Activated CD8-positive, alpha-beta T cell treated with anti-CD3 and anti-CD28 coated beads, Interleukin-2, amount 10 ng/mL, durations not matched to agents 7 days and 5 days (primary cell): Measurements from ENCODE around the gene OR2M2. TPM values are rescaled to one million over a fixed set of nuclear protein-coding genes. Genes with fewer than 3 reads are reported as not detected.

Experiments used
- ATAC-seq: fragments of 150-1000 bp; cut with Tn5 transposase; one replicate; pipeline ENCODE4 v1.10.0; 2021; ENCODE audit warnings: moderate library complexity
- CTCF ChIA-PET: fragments of 350-600 bp; sonication (Branson Sonifier 250); formaldehyde crosslinking; loops from one replicate; lab custom pipeline; 2021; ENCODE audit warnings: antibody characterized with exemption; lab: Charles Lee
- POLR2A ChIA-PET: fragments of 350-600 bp; sonication (Branson Sonifier 250); formaldehyde crosslinking; loops from one replicate; lab custom pipeline; 2021; ENCODE audit warnings: antibody characterized with exemption; lab: Charles Lee
- DNase-seq: peaks from one replicate; pipeline ENCODE4 v3.0.0-alpha.2; 2020
- H3K27ac Mint-ChIP-seq: one replicate; pipeline ENCODE4 v1.8.0; 2021; ENCODE audit warnings: mild to moderate bottlenecking, mixed read lengths
- H3K27me3 Mint-ChIP-seq: one replicate; pipeline ENCODE4 v1.8.0; 2021; ENCODE audit warnings: low read depth, mixed read lengths
- H3K36me3 Mint-ChIP-seq: one replicate; pipeline ENCODE4 v1.8.0; 2021; ENCODE audit warnings: low read depth, mixed read lengths
- H3K4me1 Mint-ChIP-seq: one replicate; pipeline ENCODE4 v1.8.0; 2021; ENCODE audit warnings: low read depth, mixed read lengths
- H3K4me3 Mint-ChIP-seq: one replicate; pipeline ENCODE4 v1.8.0; 2021; ENCODE audit warnings: mild to moderate bottlenecking, mixed read lengths
- H3K9me3 Mint-ChIP-seq: one replicate; pipeline ENCODE4 v1.8.0; 2022; ENCODE audit warnings: mixed read lengths; ENCODE audit not compliant: insufficient read depth
- total RNA-seq, 2 experiments: library from RNA; stranded (reverse); gene quantifications; one replicate each; pipeline ENCODE4 v1.2.3, GENCODE V29; 2021

The OR2M2 gene
- total RNA-seq, 2 experiments from 2014 or later = not detected

- Mint-ChIP-seq H3K4me1 (no peaks in the 10 kb centered on the region), H3K9me3 (no peaks in the 10 kb centered on the region), H3K36me3 (no peaks in the 10 kb centered on the region), H3K27ac (no peak overlapping the region), H3K4me3 (no peak overlapping the region), H3K27me3 (no peaks in the 10 kb centered on the region)
- DNase-seq (no peak), ATAC-seq (no peak)
- ChIA-PET POLR2A (no interaction called here), CTCF (no interaction called here)
Measured at GRCh38 chr1:248187363-248187762, 12.7 kb downstream of the OR2M2 start.

DNA sequence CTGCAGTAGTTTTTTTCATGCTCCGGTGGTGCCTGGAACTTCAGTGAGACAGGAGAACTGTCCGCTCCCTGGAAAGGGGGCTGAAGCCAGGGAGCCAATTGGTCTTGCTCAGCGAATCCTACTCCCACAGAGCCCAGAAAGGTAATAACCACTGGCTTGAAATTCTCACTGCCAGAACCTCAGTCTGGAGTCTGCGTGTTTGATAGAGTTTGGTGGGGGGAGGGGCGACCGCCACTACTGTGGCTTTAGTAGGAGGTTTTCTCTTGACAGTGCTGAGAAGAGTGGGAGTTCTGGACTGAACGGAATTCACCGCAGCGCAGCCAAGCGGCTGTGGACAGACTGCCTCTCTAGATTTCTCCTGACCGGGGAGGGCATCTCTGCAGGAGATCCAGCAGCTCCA is 14.4 kb downstream of the OR2M2 start:
- Mint-ChIP-seq H3K4me3 (no peak overlapping the region), H3K27me3 (no peaks in the 10 kb centered on the region), H3K4me1 (no peaks in the 10 kb centered on the region), H3K36me3 (no peaks in the 10 kb centered on the region), H3K9me3 (no peaks in the 10 kb centered on the region), H3K27ac (no peak overlapping the region)
- ChIA-PET CTCF (interaction anchor here (1.0 kb wide), 1 partner anchor 55 kb away, joined by 3 read pairs; no protein-coding TSS in a partner anchor), POLR2A (no interaction called here)
- no peak for DNase-seq
- ATAC-seq = no peak

DNA sequence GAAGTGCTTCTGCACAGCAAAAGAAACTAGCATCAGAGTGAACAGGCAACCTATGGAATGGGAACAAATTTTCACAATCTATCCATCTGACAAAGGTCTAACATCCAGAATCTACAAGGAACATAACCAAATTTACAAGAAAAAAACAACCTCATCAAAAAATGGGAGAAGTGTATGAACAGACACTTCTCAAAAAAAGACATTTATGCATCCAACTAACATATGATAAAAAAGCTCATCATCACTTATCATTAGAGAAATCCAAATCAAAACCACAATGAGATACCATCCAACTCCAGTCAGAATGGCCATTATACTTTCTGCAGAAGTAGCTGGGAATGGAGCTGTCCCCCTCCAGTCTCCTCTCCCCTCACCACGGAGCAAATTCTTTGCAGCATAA is 19.5 kb downstream of the OR2M2 start:
- Mint-ChIP-seq H3K9me3 (no peaks in the 10 kb centered on the region), H3K27ac (no peak overlapping the region), H3K27me3 (no peaks in the 10 kb centered on the region), H3K36me3 (no peaks in the 10 kb centered on the region), H3K4me1 (no peaks in the 10 kb centered on the region), H3K4me3 (no peak overlapping the region)
- ChIA-PET POLR2A (no interaction called here), CTCF (no interaction called here)
- ATAC-seq = no peak
- DNase-seq = no peak

DNA sequence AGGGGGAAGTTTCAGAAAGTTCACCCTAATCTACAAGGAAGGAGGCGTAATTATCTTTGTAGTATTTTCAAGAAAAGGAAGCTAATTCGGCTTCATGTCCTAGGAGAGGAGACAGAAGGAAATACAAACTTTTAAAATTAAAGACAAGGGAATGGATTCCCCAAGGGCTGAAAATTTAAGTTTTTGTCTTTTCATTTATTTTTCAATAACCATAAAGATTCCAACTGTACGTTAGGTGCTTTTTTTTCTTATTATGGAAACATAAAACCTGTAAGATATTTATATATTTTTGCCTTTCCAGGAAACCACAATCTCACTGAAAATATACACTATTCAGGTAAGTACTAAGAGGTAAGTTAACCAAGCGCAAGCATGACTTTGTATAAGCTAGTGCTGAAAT is 22.3 kb downstream of the OR2M2 start, which contains the start of gene OR2M3:
TSS of gene OR2M3 (plus strand) at position 301 of the 400 bp plus-strand sequence. CDS start 5,803 bp downstream, outside the sequence.
- H3K36me3 Mint-ChIP-seq = no peaks in the 10 kb centered on the region
- CTCF ChIA-PET = no interaction called here
- no peaks in the 10 kb centered on the region for H3K27me3 Mint-ChIP-seq
- H3K9me3 Mint-ChIP-seq = no peaks in the 10 kb centered on the region
- no peak within 1 kb of the TSS for H3K27ac Mint-ChIP-seq
- H3K4me1 Mint-ChIP-seq = no peaks in the 10 kb centered on the region
- no peak within 1 kb of the TSS for H3K4me3 Mint-ChIP-seq
- POLR2A ChIA-PET = no interaction called here
- DNase-seq (no peak), ATAC-seq (no peak)

DNA sequence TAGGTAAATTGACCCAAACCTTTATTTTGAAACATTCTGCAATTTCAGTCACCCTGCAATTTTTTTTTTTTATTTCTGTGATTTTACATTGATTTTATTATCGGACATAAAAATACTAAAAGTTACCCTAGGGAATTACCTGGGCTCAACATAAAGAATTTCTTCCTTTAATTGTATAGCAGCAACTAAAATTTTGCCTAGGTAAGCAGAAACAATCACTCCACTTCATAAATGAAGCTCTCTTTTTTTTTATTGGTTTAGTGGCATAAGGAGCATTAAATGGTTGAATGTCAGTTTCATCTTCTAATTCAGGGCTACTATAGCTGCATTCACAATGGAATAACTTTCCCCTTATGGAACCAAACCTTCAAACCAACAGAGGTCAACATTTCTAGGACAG is 41.3 kb downstream of the OR2M2 start:
- ATAC-seq (no peak), DNase-seq (no peak)
- ChIA-PET CTCF (no interaction called here), POLR2A (no interaction called here)
- Mint-ChIP-seq H3K27ac (no peak overlapping the region), H3K4me1 (no peaks in the 10 kb centered on the region), H3K9me3 (no peaks in the 10 kb centered on the region), H3K4me3 (no peak overlapping the region), H3K27me3 (no peaks in the 10 kb centered on the region), H3K36me3 (no peaks in the 10 kb centered on the region)

DNA sequence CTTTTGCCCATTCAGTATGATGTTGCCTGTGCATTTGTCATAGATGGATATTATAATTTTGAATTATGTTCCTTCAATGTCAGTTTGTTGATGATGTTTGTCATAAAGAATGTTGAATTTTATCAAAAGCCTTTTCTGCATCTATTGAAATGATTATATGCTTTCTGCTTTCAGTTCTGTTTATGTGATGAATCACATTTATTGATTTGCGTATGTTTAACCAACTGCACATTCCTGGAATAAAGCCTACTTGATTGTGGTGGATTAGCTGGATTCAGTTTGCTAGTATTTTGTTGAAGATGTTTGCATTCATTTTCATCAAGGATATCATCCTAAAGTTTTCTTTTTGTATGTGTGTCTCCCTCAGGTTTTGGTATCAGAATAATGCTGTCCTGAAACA is 50.9 kb downstream of the OR2M2 start:
- Mint-ChIP-seq H3K27ac (no peak overlapping the region), H3K9me3 (no peaks in the 10 kb centered on the region), H3K4me1 (no peaks in the 10 kb centered on the region), H3K4me3 (no peak overlapping the region), H3K36me3 (no peaks in the 10 kb centered on the region), H3K27me3 (no peaks in the 10 kb centered on the region)
- DNase-seq (no peak), ATAC-seq (no peak)
- ChIA-PET CTCF (no interaction called here), POLR2A (no interaction called here)

GRCh38 chr1:248229360-248229908 is 54.8 kb downstream of the OR2M2 start:
- no peaks in the 10 kb centered on the region for H3K36me3 Mint-ChIP-seq
- no peak overlapping the region for H3K27ac Mint-ChIP-seq
- POLR2A ChIA-PET = no interaction called here

More at GRCh38 chr1:248229360-248229908, 54.8 kb downstream of the OR2M2 start:
- H3K9me3 Mint-ChIP-seq = no peaks in the 10 kb centered on the region
- CTCF ChIA-PET = no interaction called here
- ATAC-seq = no peak
- H3K4me3 Mint-ChIP-seq = no peak overlapping the region
- H3K27me3 Mint-ChIP-seq = no peaks in the 10 kb centered on the region
- no peak for DNase-seq
- H3K4me1 Mint-ChIP-seq = no peaks in the 10 kb centered on the region

Other genes with a start within 250 kb of the OR2M2 start
- not detected for gene OR2AJ1, start 249.9 kb upstream of the OR2M2 start, total RNA-seq
- gene OR2L8, start 226.0 kb upstream of the OR2M2 start, total RNA-seq = under 1 TPM in 1 of 2 experiments, not detected in 1; 0.29 TPM
- gene OR2AK2, start 209.6 kb upstream of the OR2M2 start, total RNA-seq = not detected
- gene OR2L5, start 161.2 kb upstream of the OR2M2 start, total RNA-seq = not detected
- not detected for gene OR2L2, start 144.8 kb upstream of the OR2M2 start, total RNA-seq
- gene OR2L3, start 128.0 kb upstream of the OR2M2 start, total RNA-seq = not detected
- gene OR2L13, start 79.6 kb upstream of the OR2M2 start, total RNA-seq = not detected
- gene OR2M5, start 29.7 kb upstream of the OR2M2 start, total RNA-seq = not detected
- not detected for gene OR2M3, start 22.4 kb downstream of the OR2M2 start, total RNA-seq
- not detected for gene OR2M4, start 56.6 kb downstream of the OR2M2 start, total RNA-seq
- gene OR2T33, start 103.2 kb downstream of the OR2M2 start, total RNA-seq = not detected
- gene OR2T12, start 128.6 kb downstream of the OR2M2 start, total RNA-seq = not detected
- gene OR2M7, start 149.7 kb downstream of the OR2M2 start, total RNA-seq = not detected
- gene OR14C36, start 174.0 kb downstream of the OR2M2 start, total RNA-seq = not detected
- not detected for gene OR2T4, start 186.8 kb downstream of the OR2M2 start, total RNA-seq
- gene OR2T6, start 200.9 kb downstream of the OR2M2 start, total RNA-seq = not detected
- not detected for gene OR2T1, start 228.2 kb downstream of the OR2M2 start, total RNA-seq